Naive B cell (primary cell): ENCODE measurements around the gene PHACTR1. TPM values are rescaled to one million over a fixed set of nuclear protein-coding genes. Genes with fewer than 3 reads are reported as not detected.
A peak's percentile ranks its signal among the peaks of the same experiment; 100 is the strongest.
"Not testable (repeated sequence)": the region's sequence is repeated elsewhere in the genome, so short reads cannot be mapped to it uniquely, and the experiment has no call there.

Source experiments
- ATAC-seq, 2 donors: fragments of 150-1000 bp; cut with Tn5 transposase; 2 replicates each; pipeline ENCODE4 v1.10.0; 2021; ENCODE audit warnings: low read depth in 2 of 2, mild to moderate bottlenecking in 2 of 2, moderate library complexity in 2 of 2
- DNase-seq: peaks from one replicate; pipeline ENCODE4 v3.0.0; 2022
- H3K27ac Mint-ChIP-seq, 6 donors: one replicate each; pipeline ENCODE4 v1.8.0; 2020 to 2022; ENCODE audit warnings: mild to moderate bottlenecking in 6 of 6, mixed read lengths in 6 of 6, moderate library complexity in 5 of 6, inconsistent platforms in 2 of 6
- H3K27me3 Mint-ChIP-seq, 3 donors: one replicate each; pipeline ENCODE4 v1.8.0; 2021 to 2022; ENCODE audit warnings: mixed read lengths in 3 of 3, mild to moderate bottlenecking in 1 of 3
- H3K36me3 Mint-ChIP-seq, 2 donors: one replicate each; pipeline ENCODE4 v1.8.0; 2020 to 2022; ENCODE audit warnings: mixed read lengths in 2 of 2, inconsistent platforms in 1 of 2, mild to moderate bottlenecking in 1 of 2
- H3K4me1 Mint-ChIP-seq, 3 donors: one replicate each; pipeline ENCODE4 v1.8.0; 2020 to 2022; ENCODE audit warnings: mixed read lengths in 3 of 3, inconsistent platforms in 1 of 3, mild to moderate bottlenecking in 1 of 3, moderate library complexity in 1 of 3
- H3K4me3 Mint-ChIP-seq, 8 donors: one replicate each; pipeline ENCODE4 v1.8.0; 2020 to 2022; ENCODE audit warnings: mild to moderate bottlenecking in 8 of 8, mixed read lengths in 8 of 8, moderate library complexity in 8 of 8, inconsistent platforms in 2 of 8
- H3K9me3 Mint-ChIP-seq, 7 donors: one replicate each; pipeline ENCODE4 v1.8.0; 2020 to 2022; ENCODE audit warnings: mixed read lengths in 7 of 7, mild to moderate bottlenecking in 5 of 7, inconsistent platforms in 2 of 7, moderate library complexity in 1 of 7
- polyA plus RNA-seq, 6 donors: library from polyadenylated mRNA; unstranded; fragments of 300-500 nt; fragmentation: Illumina TruSeq; gene quantifications; one replicate each; pipeline ENCODE4 v1.2.3, GENCODE V29; 2021; ENCODE audit warnings: low read depth in 6 of 6

PHACTR1 gene
- polyA plus RNA-seq, 6 donors from 2014 or later: 61.4 to 110 (median 75.1) TPM

- Mint-ChIP-seq H3K9me3 (no peaks in the 10 kb centered on the region), H3K4me3 (no peak overlapping the region), H3K4me1 (peaks cover 3 to 11% (median 9%) of the 10 kb centered on the region in 3 donors), H3K27ac (no peak overlapping the region), H3K36me3 (no peaks in the 10 kb centered on the region), H3K27me3 (peaks cover 0 to 7% (median 0%) of the 10 kb centered on the region in 3 donors)
- ATAC-seq (no peak), DNase-seq (no peak)
These were observed 200.0 kb downstream of the PHACTR1 start for GRCh38 chr6:12916420-12917136.

DNA sequence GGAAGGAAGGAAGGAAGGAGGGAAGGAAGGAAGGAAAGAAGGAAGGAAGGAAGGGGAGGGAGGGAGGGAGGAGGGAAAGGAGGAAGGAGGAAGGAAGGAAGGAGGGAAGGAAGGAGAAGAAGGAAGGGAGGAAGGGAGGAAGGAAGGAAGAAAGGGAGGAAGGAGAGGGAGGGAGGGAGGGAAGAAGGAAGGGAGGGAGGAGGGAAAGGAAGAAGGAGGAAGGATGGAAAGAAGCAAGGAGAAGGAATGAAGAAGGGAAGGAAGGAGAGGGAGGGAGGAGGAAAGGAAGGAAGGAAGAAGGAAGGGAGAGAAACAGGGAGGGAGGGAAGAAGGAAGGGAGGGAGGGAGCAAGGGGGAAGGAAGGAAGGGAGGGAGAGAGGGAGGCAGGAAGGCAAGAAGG, 204.9 kb downstream of the PHACTR1 start:
- no peaks in the 10 kb centered on the region for H3K36me3 Mint-ChIP-seq
- DNase-seq (no peak), ATAC-seq (no peak)
- H3K4me3 Mint-ChIP-seq: no peak overlapping the region
- H3K27me3 Mint-ChIP-seq: peaks cover 0 to 12% (median 0%) of the 10 kb centered on the region in 3 donors
- no peaks in the 10 kb centered on the region for H3K9me3 Mint-ChIP-seq
- H3K27ac Mint-ChIP-seq: no peak overlapping the region
- no peaks in the 10 kb centered on the region for H3K4me1 Mint-ChIP-seq

GRCh38 chr6:12923644-12924235, 207.2 kb downstream of the PHACTR1 start:
- no peak overlapping the region for H3K27ac Mint-ChIP-seq
- no peaks in the 10 kb centered on the region for H3K9me3 Mint-ChIP-seq
- no peak for ATAC-seq
- no peaks in the 10 kb centered on the region for H3K36me3 Mint-ChIP-seq
- no peak overlapping the region for H3K4me3 Mint-ChIP-seq
- peaks cover 0 to 20% (median 0%) of the 10 kb centered on the region in 3 donors for H3K27me3 Mint-ChIP-seq
- DNase-seq: no peak
- H3K4me1 Mint-ChIP-seq: no peaks in the 10 kb centered on the region

DNA sequence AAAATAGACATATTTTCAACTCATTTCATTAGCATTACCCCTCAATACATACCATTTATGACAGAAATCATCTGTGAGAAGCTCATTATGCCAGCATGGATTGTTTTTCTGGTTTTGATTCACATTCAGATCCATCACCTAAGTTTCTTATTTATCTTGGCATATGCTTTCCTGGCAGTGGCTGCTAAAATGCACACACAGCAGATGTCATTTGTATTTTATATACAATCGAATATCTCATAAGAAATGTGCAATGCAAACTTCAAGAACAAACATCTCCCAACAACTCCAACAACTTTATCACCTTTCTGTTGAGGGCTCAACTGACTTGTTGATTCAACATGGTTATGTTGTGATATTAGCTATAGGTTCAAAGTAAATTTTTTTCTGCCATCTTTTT, 208.3 kb downstream of the PHACTR1 start:
- Mint-ChIP-seq H3K36me3 (no peaks in the 10 kb centered on the region), H3K9me3 (no peaks in the 10 kb centered on the region), H3K27me3 (peaks cover 0 to 25% (median 0%) of the 10 kb centered on the region in 3 donors), H3K4me3 (no peak overlapping the region), H3K27ac (no peak overlapping the region), H3K4me1 (no peaks in the 10 kb centered on the region)
- ATAC-seq: no peak
- DNase-seq: no peak

- no peak overlapping the region for H3K27ac Mint-ChIP-seq
- no peaks in the 10 kb centered on the region for H3K9me3 Mint-ChIP-seq
- no peaks in the 10 kb centered on the region for H3K36me3 Mint-ChIP-seq
- no peak overlapping the region for H3K4me3 Mint-ChIP-seq
- ATAC-seq (no peak), DNase-seq (no peak)
- no peaks in the 10 kb centered on the region for H3K4me1 Mint-ChIP-seq
- H3K27me3 Mint-ChIP-seq: peaks cover 0 to 18% (median 0%) of the 10 kb centered on the region in 3 donors
These were observed 211.2 kb downstream of the PHACTR1 start for GRCh38 chr6:12927746-12928145.

GRCh38 chr6:12929678-12930077, 213.1 kb downstream of the PHACTR1 start:
- Mint-ChIP-seq H3K4me3 (no peak overlapping the region), H3K9me3 (no peaks in the 10 kb centered on the region), H3K4me1 (no peaks in the 10 kb centered on the region), H3K27me3 (peaks cover 0 to 18% (median 0%) of the 10 kb centered on the region in 3 donors), H3K27ac (no peak overlapping the region), H3K36me3 (no peaks in the 10 kb centered on the region)
- ATAC-seq (no peak), DNase-seq (no peak)

DNA sequence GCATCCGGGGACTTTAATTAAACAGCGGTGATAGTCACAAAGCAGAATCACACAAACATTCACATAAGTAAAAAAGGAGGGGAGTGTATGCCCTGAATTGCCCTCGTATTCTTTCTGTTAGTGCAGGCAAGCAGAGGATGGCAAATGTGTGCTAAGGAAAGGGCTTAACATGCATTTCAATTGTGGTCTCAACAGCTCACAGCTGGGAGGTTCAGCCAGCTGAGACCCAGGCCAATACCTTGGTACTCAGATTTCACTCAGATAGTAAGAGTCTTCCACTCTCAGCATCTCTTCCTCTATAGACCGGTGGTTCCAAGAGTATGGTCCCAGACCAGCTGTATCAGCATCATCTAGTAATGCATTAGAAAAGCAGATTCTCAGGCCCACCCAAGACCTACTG, 215.1 kb downstream of the PHACTR1 start:
- ATAC-seq (no peak), DNase-seq (no peak)
- no peaks in the 10 kb centered on the region for H3K4me1 Mint-ChIP-seq
- H3K36me3 Mint-ChIP-seq: no peaks in the 10 kb centered on the region
- no peak overlapping the region for H3K4me3 Mint-ChIP-seq
- H3K27me3 Mint-ChIP-seq: peaks cover 0 to 12% (median 0%) of the 10 kb centered on the region in 3 donors
- H3K27ac Mint-ChIP-seq: no peak overlapping the region
- no peaks in the 10 kb centered on the region for H3K9me3 Mint-ChIP-seq

GRCh38 chr6:12935637-12936036, 219.1 kb downstream of the PHACTR1 start:
- Mint-ChIP-seq H3K4me1 (no peaks in the 10 kb centered on the region), H3K4me3 (no peak overlapping the region)
- DNase-seq: no peak

DNA sequence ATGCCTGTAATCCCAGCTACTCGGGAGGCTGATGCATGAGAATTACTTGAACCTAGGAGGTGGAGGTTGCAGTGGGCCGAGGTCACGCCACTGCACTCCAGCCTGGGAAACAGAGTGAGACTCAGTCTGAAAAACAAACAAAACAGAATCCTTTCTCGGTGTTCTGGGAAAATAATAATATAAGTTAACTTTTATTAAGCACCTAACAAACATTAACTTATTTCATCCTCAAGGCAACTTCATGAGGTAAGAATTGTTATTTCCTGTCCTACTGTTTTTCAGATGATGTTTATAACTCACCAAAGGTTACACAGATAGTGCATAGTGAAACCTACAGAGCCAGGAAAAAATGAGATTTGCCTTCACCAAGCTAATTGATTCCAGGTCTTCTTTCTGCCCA, 221.4 kb downstream of the PHACTR1 start:
- DNase-seq (no peak), ATAC-seq (no peak)
- Mint-ChIP-seq H3K4me1 (peaks cover 0 to 7% (median 4%) of the 10 kb centered on the region in 3 donors), H3K9me3 (no peaks in the 10 kb centered on the region), H3K36me3 (no peaks in the 10 kb centered on the region), H3K27me3 (peaks cover 0 to 12% (median 5%) of the 10 kb centered on the region in 3 donors), H3K4me3 (no peak overlapping the region), H3K27ac (no peak overlapping the region)

More at GRCh38 chr6:12935637-12936036, 219.1 kb downstream of the PHACTR1 start:
- Mint-ChIP-seq H3K9me3 (no peaks in the 10 kb centered on the region), H3K36me3 (no peaks in the 10 kb centered on the region), H3K27ac (no peak overlapping the region), H3K27me3 (peaks cover 0 to 6% (median 5%) of the 10 kb centered on the region in 3 donors)
- no peak for ATAC-seq

DNA sequence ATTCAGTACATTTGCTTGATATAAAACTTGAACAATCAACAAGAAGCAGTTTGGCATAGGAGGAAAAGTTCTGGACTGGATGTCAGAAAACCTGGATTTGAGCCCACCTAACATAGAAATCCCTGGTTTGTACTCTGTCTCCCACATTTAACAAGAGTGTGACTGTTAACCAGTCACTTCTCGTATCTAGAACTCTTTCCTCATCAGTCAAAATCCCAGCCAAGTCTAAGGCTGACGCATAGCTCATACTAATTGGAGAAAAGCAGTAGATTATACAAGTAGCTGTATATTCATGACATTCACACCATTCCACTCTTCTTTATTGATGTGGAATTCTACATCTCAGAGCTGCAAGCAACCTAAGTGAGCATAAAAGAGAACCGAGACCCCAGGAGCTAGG, 222.7 kb downstream of the PHACTR1 start:
- H3K4me3 Mint-ChIP-seq: no peak overlapping the region

GRCh38 chr6:12941422-12941821, 224.9 kb downstream of the PHACTR1 start:
- DNase-seq (no peak), ATAC-seq (no peak)
- Mint-ChIP-seq H3K27me3 (peaks cover 0 to 12% (median 5%) of the 10 kb centered on the region in 3 donors), H3K4me1 (peaks cover 9 to 15% (median 10%) of the 10 kb centered on the region in 3 donors), H3K4me3 (no peak overlapping the region), H3K9me3 (no peaks in the 10 kb centered on the region), H3K27ac (no peak overlapping the region), H3K36me3 (no peaks in the 10 kb centered on the region)

More for the DNA sequence above, 222.7 kb downstream of the PHACTR1 start:
- ATAC-seq (no peak), DNase-seq (no peak)
- no peaks in the 10 kb centered on the region for H3K9me3 Mint-ChIP-seq
- H3K36me3 Mint-ChIP-seq: no peaks in the 10 kb centered on the region
- peaks cover under 1 to 7% (median 4%) of the 10 kb centered on the region in 3 donors for H3K4me1 Mint-ChIP-seq
- H3K27me3 Mint-ChIP-seq: peaks cover 0 to 12% (median 5%) of the 10 kb centered on the region in 3 donors
- no peak overlapping the region for H3K27ac Mint-ChIP-seq

DNA sequence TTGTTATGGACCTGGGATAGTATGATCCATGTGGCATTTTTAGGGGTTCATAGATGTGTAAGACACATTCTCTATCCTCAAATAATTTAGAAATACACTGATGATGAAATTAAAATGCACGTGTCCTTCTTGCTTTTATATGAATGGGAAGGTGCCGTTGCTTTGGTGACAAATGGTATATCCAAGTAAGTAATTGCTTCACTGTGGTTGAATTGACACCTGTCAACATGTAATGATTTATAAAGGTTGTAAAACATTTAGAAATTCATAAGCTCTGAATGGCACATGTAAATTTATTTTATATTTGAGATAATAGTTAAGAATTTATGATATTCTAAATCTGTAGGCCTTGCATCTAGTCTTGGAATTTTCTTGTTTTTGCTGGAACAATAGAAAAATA, 227.0 kb downstream of the PHACTR1 start:
- no peak for ATAC-seq
- no peak overlapping the region for H3K27ac Mint-ChIP-seq
- H3K9me3 Mint-ChIP-seq: no peaks in the 10 kb centered on the region
- H3K27me3 Mint-ChIP-seq: peaks cover 0 to 9% (median 4%) of the 10 kb centered on the region in 3 donors
- no peak for DNase-seq
- H3K4me1 Mint-ChIP-seq: peaks cover 9 to 20% (median 10%) of the 10 kb centered on the region in 3 donors
- H3K4me3 Mint-ChIP-seq: no peak overlapping the region
- H3K36me3 Mint-ChIP-seq: no peaks in the 10 kb centered on the region

DNA sequence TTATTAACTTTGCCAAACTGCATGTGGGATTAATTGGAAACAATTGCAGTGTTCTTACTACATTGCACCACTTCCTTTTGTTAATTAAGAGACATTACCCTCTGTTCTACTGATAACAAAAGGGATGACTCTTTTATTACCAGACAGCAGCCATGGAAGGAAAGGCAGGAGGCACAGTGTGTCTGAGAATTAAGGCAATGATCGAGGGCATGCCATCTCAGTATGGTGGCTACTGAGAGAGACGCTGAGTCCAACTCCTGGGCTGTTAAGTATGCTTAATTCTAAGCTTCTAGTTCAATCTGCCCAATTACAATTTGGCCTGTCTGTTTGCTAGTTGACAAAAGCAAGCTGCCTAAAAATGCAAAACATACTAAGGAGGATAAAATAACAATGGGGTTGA, 227.4 kb downstream of the PHACTR1 start:
- H3K4me3 Mint-ChIP-seq: no peak overlapping the region
- H3K9me3 Mint-ChIP-seq: no peaks in the 10 kb centered on the region
- ATAC-seq (no peak), DNase-seq (no peak)
- H3K27ac Mint-ChIP-seq: no peak overlapping the region
- no peaks in the 10 kb centered on the region for H3K36me3 Mint-ChIP-seq
- H3K4me1 Mint-ChIP-seq: peaks cover 9 to 20% (median 10%) of the 10 kb centered on the region in 3 donors
- peaks cover 0 to 6% (median 0%) of the 10 kb centered on the region in 3 donors for H3K27me3 Mint-ChIP-seq

GRCh38 chr6:12944528-12944927, 228.0 kb downstream of the PHACTR1 start:
- H3K9me3 Mint-ChIP-seq, H3K4me3 Mint-ChIP-seq, H3K27me3 Mint-ChIP-seq, DNase-seq, ATAC-seq, H3K36me3 Mint-ChIP-seq: not testable (repeated sequence)
- peaks cover 9 to 20% (median 10%) of the 10 kb centered on the region in 3 donors for H3K4me1 Mint-ChIP-seq
- H3K27ac Mint-ChIP-seq: peak overlapping the region in 2 of 6 donors; percentile 37 to 66
